CD14-positive monocyte (primary cell): Measurements from ENCODE around the gene FRMD4A. TPM values are rescaled to one million over a fixed set of nuclear protein-coding genes. Genes with fewer than 3 reads are reported as not detected.

Source experiments
- DNase-seq, 3 donors: peaks; one replicate each; pipeline ENCODE4 v3.0.0-alpha.2; 2011 to 2022
- H2AFZ ChIP-seq: 2 replicates; pipeline ENCODE4 v1.6.0; 2012; ENCODE audit warnings: mild to moderate bottlenecking, low read depth, low read length, inconsistent platforms; ENCODE audit not compliant: insufficient read depth, poor library complexity, severe bottlenecking
- H3K27ac ChIP-seq, 2 donors: 1 replicate in 1 of 2; 2 replicates in 1 of 2; pipeline ENCODE4 v1.5.1; 2012 to 2013; ENCODE audit warnings: low read length in 2 of 2, control low read depth in 1 of 2, inconsistent platforms in 1 of 2, low read depth in 1 of 2, mild to moderate bottlenecking in 1 of 2
- H3K27me3 ChIP-seq, 2 donors: one replicate each; pipeline versions ENCODE4 v1.6.0 to v1.6.1; 2011 to 2013; ENCODE audit warnings: low read length in 2 of 2; ENCODE audit not compliant: control insufficient read depth in 2 of 2, insufficient read depth in 2 of 2
- H3K36me3 ChIP-seq, 2 donors: replicated peaks in 1 of 2; 1 replicate in 1 of 2; 2 replicates in 1 of 2; pipeline versions ENCODE4 v1.5.1 to v1.6.1; 2012 to 2013; ENCODE audit warnings: low read length in 2 of 2, control low read depth in 1 of 2, inconsistent platforms in 1 of 2, mild to moderate bottlenecking in 1 of 2; ENCODE audit not compliant: insufficient read depth in 2 of 2, control insufficient read depth in 1 of 2
- H3K4me1 ChIP-seq, 2 donors: 1 replicate in 1 of 2; 2 replicates in 1 of 2; pipeline versions ENCODE4 v1.5.1 to v1.6.1; 2012 to 2013; ENCODE audit warnings: low read length in 2 of 2, control low read depth in 1 of 2, inconsistent platforms in 1 of 2, mild to moderate bottlenecking in 1 of 2, moderate library complexity in 1 of 2; ENCODE audit not compliant: insufficient read depth in 2 of 2, control insufficient read depth in 1 of 2
- H3K4me2 ChIP-seq: replicated peaks from 2 replicates; pipeline ENCODE3; 2012; ENCODE audit warnings: low read length, moderate library complexity, mild to moderate bottlenecking; ENCODE audit not compliant: poor library complexity, severe bottlenecking; ENCODE audit errors: extremely low read depth
- H3K4me3 ChIP-seq, 3 experiments: fragments of 200-600 bp in 1 of 3; sonication (generic) in 1 of 3; replicated peaks in 1 of 3; 1 replicate in 2 of 3; 2 replicates in 1 of 3; pipeline ENCODE4 v1.5.1; 2011 to 2013; ENCODE audit warnings: low read length in 3 of 3, mild to moderate bottlenecking in 3 of 3, control low read depth in 2 of 3, low read depth in 2 of 3, inconsistent platforms in 1 of 3, moderate library complexity in 1 of 3
- H3K79me2 ChIP-seq: 2 replicates; pipeline ENCODE4 v1.6.0; 2012; ENCODE audit warnings: mild to moderate bottlenecking, control low read depth, inconsistent platforms, low read length, moderate library complexity; ENCODE audit not compliant: insufficient read depth
- H3K9ac ChIP-seq: 2 replicates; pipeline ENCODE4 v1.6.0; 2017; ENCODE audit warnings: low read length, mild to moderate bottlenecking; ENCODE audit not compliant: insufficient read depth, poor library complexity, severe bottlenecking
- H3K9me3 ChIP-seq, 2 donors: replicated peaks in 1 of 2; 1 replicate in 1 of 2; 2 replicates in 1 of 2; pipeline versions ENCODE4 v1.5.1 to v1.6.1; 2012 to 2013; ENCODE audit warnings: low read length in 2 of 2, control low read depth in 1 of 2; ENCODE audit not compliant: control insufficient read depth in 1 of 2, insufficient read depth in 1 of 2
- H4K20me1 ChIP-seq: 2 replicates; pipeline ENCODE4 v1.6.0; 2012; ENCODE audit warnings: mild to moderate bottlenecking, low read length, control low read depth, moderate library complexity; ENCODE audit not compliant: insufficient read depth
- H3K27ac Mint-ChIP-seq, 7 donors: one replicate each; pipeline ENCODE4 v1.8.0; 2020; ENCODE audit warnings: mild to moderate bottlenecking in 7 of 7, mixed read lengths in 7 of 7, moderate library complexity in 6 of 7, inconsistent platforms in 2 of 7
- H3K27me3 Mint-ChIP-seq, 3 donors: one replicate each; pipeline ENCODE4 v1.8.0; 2021 to 2022; ENCODE audit warnings: low read depth in 3 of 3, mild to moderate bottlenecking in 3 of 3, mixed read lengths in 3 of 3, moderate library complexity in 3 of 3, inconsistent platforms in 1 of 3
- H3K36me3 Mint-ChIP-seq, 2 donors: one replicate each; pipeline ENCODE4 v1.8.0; 2020; ENCODE audit warnings: mixed read lengths in 2 of 2, inconsistent platforms in 1 of 2, mild to moderate bottlenecking in 1 of 2
- H3K4me1 Mint-ChIP-seq: one replicate; pipeline ENCODE4 v1.8.0; 2020; ENCODE audit warnings: mild to moderate bottlenecking, mixed read lengths
- H3K4me3 Mint-ChIP-seq, 2 donors: one replicate each; pipeline ENCODE4 v1.8.0; 2020; ENCODE audit warnings: mild to moderate bottlenecking in 2 of 2, mixed read lengths in 2 of 2, moderate library complexity in 1 of 2
- H3K9me3 Mint-ChIP-seq, 7 donors: one replicate each; pipeline ENCODE4 v1.8.0; 2020 to 2022; ENCODE audit warnings: mixed read lengths in 7 of 7, mild to moderate bottlenecking in 6 of 7, moderate library complexity in 6 of 7, inconsistent platforms in 2 of 7
- CTCF ChIP-seq: fragments of 200-600 bp; IDR thresholded peaks from one replicate; pipeline ENCODE4 v1.8.0; 2022; ENCODE audit warnings: antibody characterized with exemption, mild to moderate bottlenecking
- WGBS: methylation state at CpG from one replicate; pipeline ENCODE4 v1.1.5; 2013; ENCODE audit warnings: missing lambda C conversion rate; ENCODE audit not compliant: insufficient coverage; 5-methylcytosine and 5-hydroxymethylcytosine counted together
- intact Hi-C, 2 donors: fragments of 100-400 bp; cut with micrococcal nuclease; formaldehyde crosslinking; loops; one replicate each; pipeline versions ENCODE4 v1.15.0 to v1.15.1; 2023
- polyA plus RNA-seq, 3 donors: library from polyadenylated mRNA; depleted of rRNA in 1 of 3; unstranded in 2 of 3; stranded (reverse) in 1 of 3; fragments of 300-500 nt in 2 of 3; fragments of >200 nt in 1 of 3; fragmentation: Illumina TruSeq in 2 of 3; gene quantifications; 1 replicate in 2 of 3; 2 replicates in 1 of 3; pipeline ENCODE4 v1.2.3, GENCODE V29; 2012 to 2021

The FRMD4A gene
- polyA plus RNA-seq, 3 donors, result 0.12 TPM; not detected in 2

DNA sequence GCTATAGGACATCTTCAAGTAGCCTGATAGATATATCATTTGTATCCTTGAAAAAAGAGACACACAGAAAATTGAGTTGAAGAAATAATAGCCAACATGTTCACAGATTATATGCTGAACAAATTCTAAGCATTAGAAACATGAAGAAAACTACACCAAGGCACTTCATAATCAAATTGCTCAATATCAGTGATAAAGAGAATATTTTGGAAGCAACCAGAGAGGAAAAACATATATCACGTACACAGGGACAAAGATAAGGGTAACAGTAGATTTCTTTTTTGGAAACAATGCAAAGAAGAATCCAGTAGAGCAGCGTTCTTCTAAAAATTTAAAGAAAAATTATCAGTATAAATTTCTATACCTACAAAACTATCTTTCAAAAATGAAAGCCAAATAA lies 6.0 kb upstream of the FRMD4A start:
- WGBS, result no CpG with 5 or more reads among the region's 2 CpGs
- H3K9me3 Mint-ChIP-seq, result no peaks in the 10 kb centered on the region
- H3K4me3 Mint-ChIP-seq, result no peak overlapping the region

GRCh38 chr10:14334771-14335170 lies 4.0 kb upstream of the FRMD4A start:
- Mint-ChIP-seq H3K4me3 (no peak overlapping the region), H3K27ac (no peak overlapping the region), H3K9me3 (no peaks in the 10 kb centered on the region), H3K4me1 (no peaks in the 10 kb centered on the region), H3K36me3 (no peaks in the 10 kb centered on the region), H3K27me3 (peaks cover 10 to 32% (median 15%) of the 10 kb centered on the region in 3 donors)
- DNase-seq, result no peak
- Histone ChIP-seq H3K27ac (no peak overlapping the region), H3K4me1 (no peaks in the 10 kb centered on the region), H3K36me3 (no peaks in the 10 kb centered on the region), H3K27me3 (peaks cover 0 to 14% of the 10 kb centered on the region in 2 donors), H3K9ac (no peak overlapping the region), H3K4me2 (no peak overlapping the region), H4K20me1 (no peaks in the 10 kb centered on the region), H2AFZ (no peak overlapping the region), H3K9me3 (no peaks in the 10 kb centered on the region), H3K79me2 (no peaks in the 10 kb centered on the region), H3K4me3 (no peak overlapping the region)
- no CpG with 5 or more reads among the region's 2 CpGs for WGBS
- no peak for TF ChIP-seq CTCF
- intact Hi-C loops, result no loop called here

More for the DNA sequence above, 6.0 kb upstream of the FRMD4A start:
- Histone ChIP-seq H3K79me2 (no peaks in the 10 kb centered on the region), H4K20me1 (no peaks in the 10 kb centered on the region), H3K27me3 (peaks cover 0 to 6% of the 10 kb centered on the region in 2 donors), H3K9ac (no peak overlapping the region), H3K27ac (no peak overlapping the region), H3K4me3 (no peak overlapping the region), H3K4me2 (no peak overlapping the region), H3K4me1 (no peaks in the 10 kb centered on the region), H3K9me3 (no peaks in the 10 kb centered on the region), H3K36me3 (no peaks in the 10 kb centered on the region), H2AFZ (no peak overlapping the region)
- intact Hi-C loops, result no loop called here
- TF ChIP-seq CTCF, result no peak
- H3K27me3 Mint-ChIP-seq, result peaks cover 5 to 22% (median 11%) of the 10 kb centered on the region in 3 donors
- no peak for DNase-seq
- H3K27ac Mint-ChIP-seq, result no peak overlapping the region
- no peaks in the 10 kb centered on the region for H3K4me1 Mint-ChIP-seq
- no peaks in the 10 kb centered on the region for H3K36me3 Mint-ChIP-seq
